OCI-LY7 (cell line): ENCODE data around the gene RIMBP2. TPM values are rescaled to one million over a fixed set of nuclear protein-coding genes. Genes with fewer than 3 reads are reported as not detected.
"Not testable (repeated sequence)": the region's sequence is repeated elsewhere in the genome, so short reads cannot be mapped to it uniquely, and the experiment has no call there.

ENCODE experiments used
- BruUV-seq: library from RNA; stranded (reverse); fragments of 400-500 nt; replicated peaks from 2 replicates; lab custom pipeline; 2021; lab: Mats Ljungman, UMichigan
- CTCF ChIA-PET: fragments of 300-600 bp; sonication (Branson Sonifier 250); formaldehyde crosslinking; loops from one replicate; lab custom pipeline; 2022; ENCODE audit warnings: antibody characterized with exemption; ENCODE audit not compliant: unreplicated experiment; lab: Charles Lee
- POLR2A ChIA-PET: fragments of 300-600 bp; sonication (Branson Sonifier 250); formaldehyde crosslinking; loops from one replicate; lab custom pipeline; 2022; ENCODE audit warnings: antibody characterized with exemption; lab: Charles Lee
- DNase-seq: peaks from one replicate; pipeline ENCODE4 v3.0.0-alpha.2; 2015; ENCODE audit warnings: low spot score
- H2AFZ ChIP-seq: fragments of 200-600 bp; sonication (generic), shearing (Covaris generic); 2 replicates; pipeline ENCODE4 v1.6.1; 2014; ENCODE audit warnings: mild to moderate bottlenecking, antibody characterized with exemption, low read length, moderate library complexity
- H3K27ac ChIP-seq: fragments of 200-600 bp; sonication (generic); 2 replicates; pipeline ENCODE4 v1.5.1; 2014; ENCODE audit warnings: mixed run types, low read depth, mild to moderate bottlenecking, moderate library complexity, low read length, inconsistent platforms; ENCODE audit not compliant: poor library complexity, severe bottlenecking
- H3K36me3 ChIP-seq: fragments of 200-600 bp; sonication (generic); 2 replicates; pipeline ENCODE4 v1.6.1; 2014; ENCODE audit warnings: mild to moderate bottlenecking, antibody characterized with exemption, low read length, moderate library complexity, mixed read lengths; ENCODE audit not compliant: insufficient read depth
- H3K4me1 ChIP-seq: fragments of 200-600 bp; sonication (generic); 2 replicates; pipeline ENCODE4 v1.5.1; 2014; ENCODE audit warnings: mild to moderate bottlenecking, low read length; ENCODE audit not compliant: insufficient read depth, poor library complexity, severe bottlenecking
- H3K4me2 ChIP-seq: fragments of 200-600 bp; sonication (generic); 2 replicates; pipeline ENCODE4 v1.6.1; 2014; ENCODE audit warnings: mild to moderate bottlenecking, low read length
- H3K4me3 ChIP-seq: fragments of 200-600 bp; sonication (generic); 2 replicates; pipeline ENCODE4 v1.5.1; 2014; ENCODE audit warnings: mild to moderate bottlenecking, low read depth, low read length; ENCODE audit not compliant: poor library complexity, severe bottlenecking
- H3K79me2 ChIP-seq: fragments of 200-600 bp; sonication (generic); 2 replicates; pipeline ENCODE4 v1.6.1; 2016; ENCODE audit warnings: low read depth, mild to moderate bottlenecking, low read length, moderate library complexity, mixed read lengths; ENCODE audit not compliant: insufficient read depth
- H3K9me2 ChIP-seq: fragments of 200-600 bp; sonication (generic); 2 replicates; pipeline ENCODE4 v1.6.1; 2016; ENCODE audit warnings: mild to moderate bottlenecking, low read length, mixed read lengths; ENCODE audit not compliant: insufficient read depth
- H3K9me3 ChIP-seq: fragments of 200-600 bp; sonication (generic); 2 replicates; pipeline ENCODE4 v1.6.1; 2014; ENCODE audit warnings: mild to moderate bottlenecking, mixed run types, low read length, mixed read lengths
- H4K20me1 ChIP-seq: fragments of 200-600 bp; sonication (generic); 2 replicates; pipeline ENCODE4 v1.6.1; 2014; ENCODE audit warnings: mild to moderate bottlenecking, antibody characterized with exemption, low read length, moderate library complexity, mixed read lengths; ENCODE audit not compliant: insufficient read depth
- CTCF ChIP-seq: fragments of 200-600 bp; sonication (generic); conservative IDR thresholded peaks from 2 replicates; pipeline ENCODE4 v1.5.1; 2014; ENCODE audit warnings: mild to moderate bottlenecking, antibody characterized with exemption, low read length, moderate library complexity, mixed read lengths
- EZH2phosphoT487 ChIP-seq: fragments of 200-600 bp; sonication (generic); IDR thresholded peaks from 2 replicates; pipeline ENCODE4 v1.6.1; 2018; ENCODE audit warnings: low read depth, borderline replicate concordance, mild to moderate bottlenecking, mixed run types, antibody characterized with exemption, low read length, moderate library complexity, mixed read lengths
- intact Hi-C: fragments of 100-400 bp; cut with micrococcal nuclease; formaldehyde crosslinking; loops from one replicate; pipeline ENCODE4 v1.10.0; 2022; ENCODE audit not compliant: unreplicated experiment
- total RNA-seq, 2 experiments: library from RNA; depleted of rRNA in 1 of 2; stranded (reverse); fragments of >200 nt in 1 of 2; shearing (Covaris generic) in 1 of 2; gene quantifications; 2 replicates each; pipeline ENCODE4 v1.2.3, GENCODE V29; 2014 to 2022

Gene RIMBP2
- total RNA-seq, 2 experiments from 2014 or later, result not detected

GRCh38 chr12:130689408-130690405 is 26.4 kb downstream of the RIMBP2 start:
- Histone ChIP-seq H3K79me2 (no peaks in the 10 kb centered on the region), H3K27ac (no peak overlapping the region), H3K4me1 (no peaks in the 10 kb centered on the region), H3K36me3 (no peaks in the 10 kb centered on the region), H3K9me2 (no peaks in the 10 kb centered on the region), H4K20me1 (no peaks in the 10 kb centered on the region), H3K4me3 (no peak overlapping the region), H2AFZ (no peak overlapping the region), H3K9me3 (no peaks in the 10 kb centered on the region), H3K4me2 (no peak overlapping the region)
- no peak for DNase-seq
- no peak for TF ChIP-seq CTCF
- no peak for TF ChIP-seq EZH2phosphoT487
- ChIA-PET POLR2A (no interaction called here), CTCF (no interaction called here)
- no TSS peak for BruUV-seq
- intact Hi-C loops, result no loop called here

- H3K36me3 ChIP-seq, H3K4me2 ChIP-seq, CTCF ChIA-PET, H3K27ac ChIP-seq, H3K9me2 ChIP-seq, H3K4me1 ChIP-seq, H2AFZ ChIP-seq, intact Hi-C loops, H3K4me3 ChIP-seq, POLR2A ChIA-PET, H3K79me2 ChIP-seq, H3K9me3 ChIP-seq, H4K20me1 ChIP-seq, DNase-seq, BruUV-seq: not testable (repeated sequence)
Measured at GRCh38 chr12:130688999-130689398, 27.1 kb downstream of the RIMBP2 start.

- no peak for TF ChIP-seq CTCF
- TF ChIP-seq EZH2phosphoT487, result no peak
- no peak overlapping the region for H2AFZ ChIP-seq
- H3K4me2 ChIP-seq, result no peak overlapping the region
- POLR2A ChIA-PET, result interaction anchor here (0.6 kb wide), 1 partner anchor 1640 kb away, joined by 3 read pairs; no protein-coding TSS in a partner anchor
- no peak for DNase-seq
- no peaks in the 10 kb centered on the region for H3K79me2 ChIP-seq
- intact Hi-C loops, result no loop called here
- H4K20me1 ChIP-seq, result no peaks in the 10 kb centered on the region
- no peaks in the 10 kb centered on the region for H3K9me3 ChIP-seq
- no peaks in the 10 kb centered on the region for H3K9me2 ChIP-seq
- CTCF ChIA-PET, result no interaction called here
- H3K36me3 ChIP-seq, result no peaks in the 10 kb centered on the region
- no peak overlapping the region for H3K4me3 ChIP-seq
- H3K4me1 ChIP-seq, result no peaks in the 10 kb centered on the region
- no TSS peak for BruUV-seq
- H3K27ac ChIP-seq, result no peak overlapping the region
Measured at GRCh38 chr12:130687796-130688778, 28.0 kb downstream of the RIMBP2 start.
